H1 (cell line): Measurements from ENCODE around the gene PDE2A. TPM values are rescaled to one million over a fixed set of nuclear protein-coding genes. Genes with fewer than 3 reads are reported as not detected.
A peak's percentile ranks its signal among the peaks of the same experiment; 100 is the strongest.

Experiments used
- CTCF ChIA-PET: fragments of 300-600 bp; sonication (Branson Sonifier 250); formaldehyde crosslinking; loops from one replicate; lab custom pipeline; 2021; ENCODE audit not compliant: partially characterized antibody; lab: Charles Lee
- POLR2A ChIA-PET: fragments of 300-600 bp; sonication (Branson Sonifier 250); formaldehyde crosslinking; loops from one replicate; lab custom pipeline; 2021; ENCODE audit warnings: inconsistent platforms; ENCODE audit not compliant: partially characterized antibody; lab: Charles Lee
- DNase-seq, 2 experiments: peaks; one replicate each; pipeline versions ENCODE4 v3.0.0 to v3.0.0-alpha.2; 2010 to 2022; ENCODE audit warnings: low spot score in 2 of 2, low read depth in 1 of 2, mixed read lengths in 1 of 2
- FAIRE-seq: peaks from 2 replicates; lab custom pipeline; 2011; peaks lifted over from hg19 to GRCh38; lab: Jason Lieb, UNC
- H2AFZ ChIP-seq: 2 replicates; pipeline ENCODE4 v1.8.1; 2012; ENCODE audit warnings: low read length, inconsistent platforms
- H2AK5ac ChIP-seq: 2 replicates; pipeline ENCODE4 v1.6.1; 2013; ENCODE audit warnings: low read depth, low read length
- H2BK120ac ChIP-seq: replicated peaks from 2 replicates; pipeline ENCODE3; 2013; ENCODE audit warnings: low read depth, low read length, inconsistent platforms
- H2BK12ac ChIP-seq: 2 replicates; pipeline ENCODE4 v1.6.1; 2013; ENCODE audit warnings: low read depth, low read length
- H2BK15ac ChIP-seq: 2 replicates; pipeline ENCODE4 v1.6.1; 2013; ENCODE audit warnings: low read length
- H2BK20ac ChIP-seq: 2 replicates; pipeline ENCODE4 v1.6.1; 2013; ENCODE audit warnings: low read length
- H2BK5ac ChIP-seq: 2 replicates; pipeline ENCODE4 v1.6.1; 2013; ENCODE audit warnings: low read depth, low read length
- H3K14ac ChIP-seq: 2 replicates; pipeline ENCODE4 v1.6.1; 2013; ENCODE audit warnings: inconsistent platforms; ENCODE audit not compliant: insufficient read length
- H3K18ac ChIP-seq: 2 replicates; pipeline ENCODE4 v1.6.1; 2013; ENCODE audit warnings: low read length; ENCODE audit errors: extremely low read depth
- H3K23ac ChIP-seq: 2 replicates; pipeline ENCODE4 v1.6.1; 2013; ENCODE audit warnings: inconsistent platforms; ENCODE audit not compliant: insufficient read length
- H3K23me2 ChIP-seq: 2 replicates; pipeline ENCODE4 v1.6.1; 2013; ENCODE audit warnings: low read depth, low read length
- H3K27ac ChIP-seq: 2 replicates; pipeline ENCODE4 v1.6.1; 2011; ENCODE audit warnings: low read depth, low read length, inconsistent platforms
- H3K27me3 ChIP-seq, 4 experiments: replicated peaks in 1 of 4; 1 replicate in 1 of 4; 2 replicates in 3 of 4; pipeline versions ENCODE4 v1.6.1 to v1.8.1; 2011 to 2013; ENCODE audit warnings: low read length in 3 of 4, mild to moderate bottlenecking in 3 of 4, inconsistent platforms in 2 of 4, mixed read lengths in 2 of 4, moderate library complexity in 1 of 4; ENCODE audit not compliant: control insufficient read depth in 3 of 4, insufficient read depth in 3 of 4; ENCODE audit errors: extremely low read depth in 1 of 4
- H3K36me3 ChIP-seq, 4 experiments: 2 replicates each; pipeline versions ENCODE4 v1.6.1 to v1.8.1; 2011 to 2013; ENCODE audit warnings: mild to moderate bottlenecking in 4 of 4, low read length in 3 of 4, moderate library complexity in 2 of 4, control low read depth in 1 of 4, inconsistent platforms in 1 of 4; ENCODE audit not compliant: insufficient read depth in 4 of 4, control insufficient read depth in 2 of 4
- H3K4ac ChIP-seq: replicated peaks from 2 replicates; pipeline ENCODE3; 2013; ENCODE audit warnings: low read length, low read depth, mixed read lengths, inconsistent platforms; ENCODE audit not compliant: insufficient read length
- H3K4me1 ChIP-seq, 4 experiments: replicated peaks in 1 of 4; 1 replicate in 1 of 4; 2 replicates in 3 of 4; pipeline versions ENCODE4 v1.6.1 to v1.8.1; 2011 to 2013; ENCODE audit warnings: low read length in 3 of 4, inconsistent platforms in 2 of 4, mixed read lengths in 1 of 4; ENCODE audit not compliant: insufficient read depth in 4 of 4, control insufficient read depth in 3 of 4
- H3K4me2 ChIP-seq, 2 experiments: 2 replicates each; pipeline versions ENCODE4 v1.6.1 to v1.8.1; 2011 to 2013; ENCODE audit warnings: low read depth in 2 of 2, low read length in 2 of 2, control low read depth in 1 of 2, inconsistent platforms in 1 of 2, mild to moderate bottlenecking in 1 of 2; ENCODE audit not compliant: insufficient read depth in 1 of 2
- H3K4me3 ChIP-seq, 4 experiments: fragments of 200-600, 300-600 bp in 1 of 4; sonication (generic), shearing (Covaris generic), sonication (Bioruptor Twin) in 1 of 4; 2 replicates each; pipeline versions ENCODE4 v1.5.1 to v1.8.1; 2011 to 2016; ENCODE audit warnings: low read length in 4 of 4, low read depth in 3 of 4, control low read depth in 2 of 4, inconsistent platforms in 2 of 4, mild to moderate bottlenecking in 2 of 4, mixed read lengths in 1 of 4, moderate library complexity in 1 of 4; ENCODE audit not compliant: insufficient read depth in 2 of 4; ENCODE audit errors: extremely low read depth in 1 of 4
- H3K56ac ChIP-seq: replicated peaks from 2 replicates; pipeline ENCODE3; 2013; ENCODE audit warnings: low read depth, mild to moderate bottlenecking, mixed read lengths, low read length, inconsistent platforms; ENCODE audit not compliant: insufficient read length
- H3K79me1 ChIP-seq: 2 replicates; pipeline ENCODE4 v1.6.1; 2013; ENCODE audit warnings: low read depth, low read length, control low read depth
- H3K79me2 ChIP-seq, 2 experiments: 2 replicates each; pipeline versions ENCODE4 v1.6.1 to v1.8.1; 2012 to 2013; ENCODE audit warnings: low read length in 2 of 2, mild to moderate bottlenecking in 2 of 2, inconsistent platforms in 1 of 2; ENCODE audit not compliant: insufficient read depth in 2 of 2, control insufficient read depth in 1 of 2
- H3K9ac ChIP-seq, 4 experiments: replicated peaks in 1 of 4; 1 replicate in 1 of 4; 2 replicates in 3 of 4; pipeline versions ENCODE4 v1.6.1 to v1.8.1; 2011 to 2013; ENCODE audit warnings: low read depth in 3 of 4, low read length in 3 of 4, control low read depth in 2 of 4, mild to moderate bottlenecking in 2 of 4, moderate library complexity in 2 of 4, inconsistent platforms in 1 of 4; ENCODE audit errors: extremely low read depth in 1 of 4
- H3K9me3 ChIP-seq, 2 experiments: 2 replicates each; pipeline versions ENCODE4 v1.6.1 to v1.8.1; 2012 to 2013; ENCODE audit warnings: mild to moderate bottlenecking in 2 of 2, moderate library complexity in 2 of 2, control low read depth in 1 of 2, inconsistent platforms in 1 of 2, low read depth in 1 of 2, low read length in 1 of 2, mixed read lengths in 1 of 2; ENCODE audit not compliant: insufficient read depth in 2 of 2
- H4K20me1 ChIP-seq, 2 experiments: replicated peaks in 1 of 2; 2 replicates each; pipeline versions ENCODE3 to v1.8.1; 2011 to 2013; ENCODE audit warnings: inconsistent platforms in 2 of 2, low read length in 2 of 2, mild to moderate bottlenecking in 1 of 2; ENCODE audit not compliant: insufficient read depth in 2 of 2, control insufficient read depth in 1 of 2
- H4K5ac ChIP-seq: 2 replicates; pipeline ENCODE4 v1.6.1; 2013; ENCODE audit warnings: low read length, low read depth, mixed read lengths, inconsistent platforms; ENCODE audit not compliant: insufficient read length
- H4K8ac ChIP-seq: 2 replicates; pipeline ENCODE4 v1.8.0; 2013; ENCODE audit warnings: mild to moderate bottlenecking, moderate library complexity, low read length, inconsistent platforms; ENCODE audit not compliant: insufficient read depth; ENCODE audit errors: extremely low read depth
- H4K91ac ChIP-seq: replicated peaks from 2 replicates; pipeline ENCODE3; 2013; ENCODE audit warnings: low read length, mixed read lengths, inconsistent platforms; ENCODE audit not compliant: insufficient read length
- CHD2 ChIP-seq: IDR thresholded peaks from 2 replicates; pipeline ENCODE4 v1.6.1; 2012; ENCODE audit warnings: low read length, improper control_type of control experiment
- EGR1 ChIP-seq: IDR thresholded peaks from 2 replicates; pipeline ENCODE4 v1.6.1; 2011; ENCODE audit warnings: low read depth, low read length, borderline replicate concordance
- RFX5 ChIP-seq: IDR thresholded peaks from 2 replicates; pipeline ENCODE4 v1.6.1; 2011; ENCODE audit warnings: low read depth, low read length, improper control_type of control experiment, borderline replicate concordance
- SAP30 ChIP-seq: fragments of 300-600 bp; sonication (generic); IDR thresholded peaks from 2 replicates; pipeline ENCODE4 v1.7.1; 2012; ENCODE audit warnings: low read length, moderate library complexity, mild to moderate bottlenecking, inconsistent platforms; ENCODE audit not compliant: insufficient read depth, insufficient replicate concordance
- SIN3A ChIP-seq, 2 experiments: IDR thresholded peaks in 1 of 2; conservative IDR thresholded peaks in 1 of 2; 2 replicates each; pipeline ENCODE4 v1.6.1; 2011 to 2012; ENCODE audit warnings: low read length in 2 of 2, improper control_type of control experiment in 1 of 2, low read depth in 1 of 2, mild to moderate bottlenecking in 1 of 2
- SIRT6 ChIP-seq: IDR thresholded peaks from one replicate; pipeline ENCODE4 v1.7.1; 2012; ENCODE audit warnings: low read length, inconsistent platforms
- TCF12 ChIP-seq: IDR thresholded peaks from 2 replicates; pipeline ENCODE4 v1.6.1; 2011; ENCODE audit warnings: low read depth, mild to moderate bottlenecking, low read length
- YY1 ChIP-seq: IDR thresholded peaks from 2 replicates; pipeline ENCODE4 v1.6.1; 2011; ENCODE audit warnings: low read depth, mild to moderate bottlenecking, low read length
- WGBS, 2 experiments: shearing (Covaris generic) in 1 of 2; methylation state at CpG; one replicate each; pipeline versions ENCODE4 v1.1.6 to v1.1.7; 2013 to 2015; ENCODE audit warnings: low lambda C conversion rate in 2 of 2, mixed read lengths in 2 of 2, inconsistent platforms in 1 of 2, low coverage in 1 of 2, missing lambda C conversion rate in 1 of 2; ENCODE audit not compliant: insufficient replicate concordance in 2 of 2, insufficient coverage in 1 of 2, insufficient read length in 1 of 2; ENCODE audit errors: extremely low coverage in 1 of 2, missing lambda C conversion rate in 1 of 2; 5-methylcytosine and 5-hydroxymethylcytosine counted together
- polyA plus RNA-seq, 7 experiments: library from polyadenylated mRNA; depleted of rRNA in 3 of 7; stranded (reverse) in 5 of 7; unstranded in 2 of 7; fragments of >200 nt in 5 of 7; fragments of 200-250 nt in 2 of 7; gene quantifications; 1 replicate in 5 of 7; 2 replicates in 1 of 7; 4 replicates in 1 of 7; pipeline versions ENCODE4 v1.2.1 to v1.2.3, GENCODE V29; 2011 to 2013; ENCODE audit warnings: missing spikeins in 2 of 7, mixed read lengths in 2 of 7
- total RNA-seq: library from RNA; stranded (reverse); fragmentation: NEBNext Ultra II Directional; extraction: Animal tissue kit (Norgen Biotek cat#: 25700); gene quantifications from 2 replicates; pipeline ENCODE4 v1.2.1, GENCODE V29; 2021

The PDE2A gene
- total and polyA plus RNA-seq, 2 of the 8 experiments (the other 6 are each of a cell fraction or from before 2014, with no cell fraction given): 3.4 to 7.1 TPM

DNA sequence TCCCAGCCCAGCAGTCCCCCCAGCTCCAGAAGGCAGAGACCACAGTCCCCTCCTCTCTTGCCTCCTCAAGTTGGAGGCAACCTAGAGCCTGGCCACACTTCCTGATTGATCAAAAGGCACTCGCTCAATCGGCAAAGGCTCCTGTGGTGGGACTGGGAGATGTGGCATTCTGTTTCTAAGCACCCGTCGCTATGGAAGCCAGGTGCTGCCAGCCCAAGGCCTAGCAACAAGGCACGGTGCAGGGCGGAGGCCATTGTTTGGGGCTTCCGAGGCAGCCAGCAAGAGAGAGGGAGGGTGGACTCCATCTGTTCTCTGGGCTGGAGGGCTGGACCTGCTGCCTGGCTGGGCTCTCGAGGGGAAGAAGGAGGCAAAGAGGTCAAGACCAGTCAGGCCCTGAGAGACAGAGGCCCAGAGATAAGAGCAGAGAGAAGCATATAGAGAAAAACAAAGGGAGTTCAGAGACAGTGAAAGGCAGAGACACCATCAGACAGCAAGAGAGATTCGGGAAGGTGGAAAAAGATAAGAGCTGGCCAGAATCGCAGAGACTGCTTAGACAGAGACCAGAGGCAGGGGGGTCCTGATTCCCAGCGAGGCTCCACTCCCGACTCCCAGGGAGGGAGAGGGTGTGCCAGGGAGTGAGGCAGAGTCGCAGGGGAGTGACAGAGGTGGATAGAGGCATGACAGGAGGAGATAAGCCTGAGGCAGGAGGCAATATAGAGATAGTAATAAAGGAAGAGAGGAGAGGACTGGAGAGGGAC, 21.2 kb downstream of the PDE2A start:
- Histone ChIP-seq H3K56ac (no peak overlapping the region), H3K23ac (no peak overlapping the region), H2AFZ (0 out of 2 replicates have a peak overlapping the region, but pooled peaks have one; percentile 48), H3K9ac (no peak overlapping the region), H4K91ac (no peak overlapping the region), H2BK120ac (no peak overlapping the region), H3K18ac (no peak overlapping the region), H3K9me3 (no peaks in the 10 kb centered on the region), H3K27me3 (no peaks in the 10 kb centered on the region; a peak in 1 of 7 replicates), H2BK20ac (0 out of 2 replicates have a peak overlapping the region, but pooled peaks have one; percentile 13), H4K5ac (no peak overlapping the region), H3K23me2 (peaks cover 2% of the 10 kb centered on the region; the same call in 1 of the 2 replicates), H2AK5ac (peak overlapping the region; percentile 53; the same call in 1 of the 2 replicates), H3K36me3 (no peaks in the 10 kb centered on the region), H3K4me3 (no peak overlapping the region), H2BK5ac (no peak overlapping the region), H3K27ac (no peak overlapping the region), H3K4ac (no peak overlapping the region), H4K20me1 (peaks cover 0 to 2% of the 10 kb centered on the region in 2 experiments), H2BK15ac (no peak overlapping the region), H4K8ac (no peak overlapping the region), H3K79me1 (no peaks in the 10 kb centered on the region), H2BK12ac (0 out of 2 replicates have a peak overlapping the region, but pooled peaks have one; percentile 39), H3K4me2 (peak overlapping the region; percentile 11 to 35; a peak in 2 of 4 replicates), H3K14ac (no peak overlapping the region), H3K4me1 (peaks cover 0 to 12% (median 7%) of the 10 kb centered on the region in 4 experiments; a peak in 4 of 7 replicates), H3K79me2 (no peaks in the 10 kb centered on the region)
- ChIA-PET CTCF (interaction anchor here (1.2 to 39.6 kb wide), 10 partner anchors 9 to 63 kb away, joined by 3 to 624 read pairs (median 14); no protein-coding TSS in a partner anchor), POLR2A (interaction anchor here (2.0 kb wide), 1 partner anchor 28 kb away, joined by 7 read pairs; no protein-coding TSS in a partner anchor)
- no peak for TF ChIP-seq EGR1
- TF ChIP-seq TCF12: 0 out of 2 replicates have a peak, but pooled peaks have one; percentile 55
- TF ChIP-seq SIRT6: no peak
- peak; percentile 94 for TF ChIP-seq SAP30
- TF ChIP-seq SIN3A (conservative IDR thresholded peaks at IDR 0.05 in 1 of 2, IDR thresholded peaks at IDR 0.05 in 1 of 2; ENCODE audit: low read depth in 1 of 2, low read length in 2 of 2): peak; percentile 97 to 99
- no peak for TF ChIP-seq CHD2
- peak; percentile 37; the same call in 1 of the 2 replicates for TF ChIP-seq RFX5
- peak; percentile 94 for TF ChIP-seq YY1
- FAIRE-seq (peak; percentile 83), DNase-seq (peak; percentile 21 to 77)
- WGBS, 2 experiments: 43% methylated on average over 13 of the region's 13 CpGs; no CpG with 5 or more reads in 1 of the 2 experiments
